HL-60 (cell line): ENCODE measurements around the gene IDH3G.

Source experiments
- CTCF ChIP-seq: IDR thresholded peaks from one replicate; pipeline ENCODE4 v1.5.1; 2011; ENCODE audit warnings: low read length, control low read depth, inconsistent platforms; ENCODE audit not compliant: insufficient read depth
- GABPA ChIP-seq: IDR thresholded peaks from 2 replicates; pipeline ENCODE4 v1.6.1; 2012; ENCODE audit warnings: low read depth
- POLR2AphosphoS5 ChIP-seq: IDR thresholded peaks from 2 replicates; pipeline ENCODE4 v1.6.1; 2012; ENCODE audit warnings: low read depth
- REST ChIP-seq: IDR thresholded peaks from 2 replicates; pipeline ENCODE4 v1.6.1; 2012; ENCODE audit warnings: low read depth; ENCODE audit not compliant: insufficient replicate concordance
- SPI1 ChIP-seq: IDR thresholded peaks from 2 replicates; pipeline ENCODE4 v1.6.1; 2012; ENCODE audit warnings: low read depth, mild to moderate bottlenecking, borderline replicate concordance

- no peak for TF ChIP-seq CTCF
- no peak for TF ChIP-seq GABPA
- TF ChIP-seq SPI1 = no peak
- TF ChIP-seq REST = no peak
- TF ChIP-seq POLR2AphosphoS5 = no peak
Observed at GRCh38 chrX:153800177-153800722, 6.1 kb upstream of the IDH3G start.
